Measurements from ENCODE around the gene GNPTG.

- TF ChIP-seq, protein P1, sequence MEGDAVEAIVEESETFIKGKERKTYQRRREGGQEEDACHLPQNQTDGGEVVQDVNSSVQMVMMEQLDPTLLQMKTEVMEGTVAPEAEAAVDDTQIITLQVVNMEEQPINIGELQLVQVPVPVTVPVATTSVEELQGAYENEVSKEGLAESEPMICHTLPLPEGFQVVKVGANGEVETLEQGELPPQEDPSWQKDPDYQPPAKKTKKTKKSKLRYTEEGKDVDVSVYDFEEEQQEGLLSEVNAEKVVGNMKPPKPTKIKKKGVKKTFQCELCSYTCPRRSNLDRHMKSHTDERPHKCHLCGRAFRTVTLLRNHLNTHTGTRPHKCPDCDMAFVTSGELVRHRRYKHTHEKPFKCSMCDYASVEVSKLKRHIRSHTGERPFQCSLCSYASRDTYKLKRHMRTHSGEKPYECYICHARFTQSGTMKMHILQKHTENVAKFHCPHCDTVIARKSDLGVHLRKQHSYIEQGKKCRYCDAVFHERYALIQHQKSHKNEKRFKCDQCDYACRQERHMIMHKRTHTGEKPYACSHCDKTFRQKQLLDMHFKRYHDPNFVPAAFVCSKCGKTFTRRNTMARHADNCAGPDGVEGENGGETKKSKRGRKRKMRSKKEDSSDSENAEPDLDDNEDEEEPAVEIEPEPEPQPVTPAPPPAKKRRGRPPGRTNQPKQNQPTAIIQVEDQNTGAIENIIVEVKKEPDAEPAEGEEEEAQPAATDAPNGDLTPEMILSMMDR (IDR thresholded peaks at IDR 0.05): no peak
- TF ChIP-seq POLR2A (IDR thresholded peaks at IDR 0.05): no peak
Observed at GRCh38 chr16:1385232-1385631, 33.5 kb downstream of the GNPTG start.

Measured in transverse colon (tissue), 3 donors.